Psoas muscle (tissue), 8 donors: ENCODE data around the gene DCLK2. TPM values are rescaled to one million over a fixed set of nuclear protein-coding genes. Genes with fewer than 3 reads are reported as not detected.

ENCODE experiments used
- ATAC-seq, 4 donors: fragments of 200-7000 bp; cut with Tn5 transposase; one replicate each; pipeline ENCODE4 v1.9.1; 2020; ENCODE audit warnings: moderate library complexity in 3 of 4, mild to moderate bottlenecking in 2 of 4
- DNase-seq, 2 donors: peaks; one replicate each; pipeline ENCODE4 v3.0.0-alpha.2; 2020
- H3K27ac ChIP-seq: fragments of 200-600 bp; one replicate; pipeline ENCODE4 v1.8.0; 2022
- H3K27me3 ChIP-seq, 3 donors: fragments of 200-600 bp in 1 of 3; one replicate each; pipeline versions ENCODE4 v1.6.1 to v1.8.0; 2013 to 2022; ENCODE audit warnings: low read length in 2 of 3, mild to moderate bottlenecking in 2 of 3, moderate library complexity in 1 of 3; ENCODE audit not compliant: insufficient read depth in 3 of 3
- H3K36me3 ChIP-seq, 2 donors: fragments of 200-600 bp in 1 of 2; one replicate each; pipeline versions ENCODE4 v1.6.1 to v1.8.0; 2013 to 2022; ENCODE audit warnings: low read depth in 1 of 2, mild to moderate bottlenecking in 1 of 2, moderate library complexity in 1 of 2; ENCODE audit not compliant: insufficient read depth in 1 of 2
- H3K4me1 ChIP-seq: fragments of 200-600 bp; one replicate; pipeline ENCODE4 v1.8.0; 2022
- H3K4me3 ChIP-seq: fragments of 200-600 bp; one replicate; pipeline ENCODE4 v1.8.0; 2022; ENCODE audit warnings: mild to moderate bottlenecking
- H3K9me3 ChIP-seq: fragments of 200-600 bp; one replicate; pipeline ENCODE4 v1.8.0; 2022
- WGBS, 3 donors: extraction: QIAGEN DNeasy Blood & Tissue Kit; methylation state at CpG; one replicate each; pipeline versions ENCODE4 v1.1.6 to v1.1.7; 2013; 5-methylcytosine and 5-hydroxymethylcytosine counted together
- intact Hi-C, 2 donors: fragments of 100-400 bp; cut with DNase I; formaldehyde crosslinking; loops; one replicate each; pipeline versions ENCODE4 v1.11.0 to v1.14.2; 2022
- polyA plus RNA-seq, 3 donors: library from polyadenylated mRNA; stranded (reverse); fragments of 200-250 nt; gene quantifications; one replicate each; pipeline ENCODE4 v1.2.3, GENCODE V29; 2013
- total RNA-seq, 4 donors: library from RNA; stranded (reverse); fragmentation: NEBNext Ultra II Directional in 2 of 4; extraction: Animal tissue kit (Norgen Biotek cat#: 25700) in 2 of 4; gene quantifications; one replicate each; pipeline versions ENCODE4 v1.2.1 to v1.2.4, GENCODE V29; 2021 to 2023
- TF ChIP-seq, protein P1 (sequence below): fragments of 200-600 bp; IDR thresholded peaks from one replicate; pipeline ENCODE4 v1.8.0; 2022; ENCODE audit warnings: antibody characterized with exemption
- donor health status: healthy with polysubstance abuse.
- donor health status: DM: no; HTN: no; CAD: no; lungs with moderate emphysema.
- donor health status: Bipolar disorder and iron deficiency.
- donor health status: healthy.
- donor health status: DM: yes; HTN: yes; CAD: no.
- donor health status: DM: no; HTN: no; CAD: no.
- donor health status: DM: no; HTN: no; CAD: no.
- donor health status: DM: yes; HTN: yes; CAD: no.

The DCLK2 gene
- total and polyA plus RNA-seq, 7 donors, result 0.18 to 1.7 (median 0.78) TPM

DNA sequence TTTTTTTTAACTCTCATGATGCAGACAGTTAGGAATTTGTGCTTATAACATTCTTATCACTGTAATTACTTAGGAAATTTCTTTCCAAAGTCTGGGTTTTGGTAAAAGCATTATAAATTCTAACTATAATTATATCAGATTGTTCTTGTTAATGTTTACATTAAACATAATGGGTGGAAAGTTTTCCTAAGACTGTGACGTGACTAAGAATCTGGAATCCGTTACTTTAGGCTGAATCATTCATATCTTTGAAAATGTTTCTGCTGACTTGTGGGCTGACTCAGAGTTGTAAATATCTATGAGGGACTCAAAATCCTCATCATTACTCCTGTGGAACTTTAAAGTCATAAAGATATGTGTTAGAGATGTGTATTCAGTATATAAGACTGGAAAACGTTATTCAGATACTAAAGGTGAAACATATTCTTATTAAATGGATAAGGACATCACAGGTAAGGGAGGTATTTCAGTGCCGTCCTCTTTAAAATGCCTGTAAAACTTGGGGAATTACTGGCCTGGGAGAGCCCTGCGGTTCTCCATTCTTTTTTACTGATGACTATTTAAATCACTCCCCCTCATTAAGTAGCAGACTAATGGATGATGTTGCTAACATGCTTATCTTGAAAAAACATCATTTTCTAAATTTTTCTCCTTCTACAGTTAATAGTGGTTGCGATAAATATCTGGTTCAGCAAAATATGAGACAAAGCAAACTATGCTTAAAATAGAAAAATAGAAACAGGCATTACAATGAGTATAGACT, 159.0 kb downstream of the DCLK2 start:
- Histone ChIP-seq H3K27ac (no peak overlapping the region), H3K36me3 (no peaks in the 10 kb centered on the region), H3K4me1 (no peaks in the 10 kb centered on the region), H3K9me3 (no peaks in the 10 kb centered on the region), H3K27me3 (no peaks in the 10 kb centered on the region), H3K4me3 (no peak overlapping the region)
- intact Hi-C loops, result no loop called here
- WGBS, 3 donors, result 80 to 89% (median 84%) methylated on average over 6 of the region's 6 CpGs
- TF ChIP-seq, protein P1, sequence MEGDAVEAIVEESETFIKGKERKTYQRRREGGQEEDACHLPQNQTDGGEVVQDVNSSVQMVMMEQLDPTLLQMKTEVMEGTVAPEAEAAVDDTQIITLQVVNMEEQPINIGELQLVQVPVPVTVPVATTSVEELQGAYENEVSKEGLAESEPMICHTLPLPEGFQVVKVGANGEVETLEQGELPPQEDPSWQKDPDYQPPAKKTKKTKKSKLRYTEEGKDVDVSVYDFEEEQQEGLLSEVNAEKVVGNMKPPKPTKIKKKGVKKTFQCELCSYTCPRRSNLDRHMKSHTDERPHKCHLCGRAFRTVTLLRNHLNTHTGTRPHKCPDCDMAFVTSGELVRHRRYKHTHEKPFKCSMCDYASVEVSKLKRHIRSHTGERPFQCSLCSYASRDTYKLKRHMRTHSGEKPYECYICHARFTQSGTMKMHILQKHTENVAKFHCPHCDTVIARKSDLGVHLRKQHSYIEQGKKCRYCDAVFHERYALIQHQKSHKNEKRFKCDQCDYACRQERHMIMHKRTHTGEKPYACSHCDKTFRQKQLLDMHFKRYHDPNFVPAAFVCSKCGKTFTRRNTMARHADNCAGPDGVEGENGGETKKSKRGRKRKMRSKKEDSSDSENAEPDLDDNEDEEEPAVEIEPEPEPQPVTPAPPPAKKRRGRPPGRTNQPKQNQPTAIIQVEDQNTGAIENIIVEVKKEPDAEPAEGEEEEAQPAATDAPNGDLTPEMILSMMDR, result no peak
- DNase-seq, result no peak
- ATAC-seq, result no peak

DNA sequence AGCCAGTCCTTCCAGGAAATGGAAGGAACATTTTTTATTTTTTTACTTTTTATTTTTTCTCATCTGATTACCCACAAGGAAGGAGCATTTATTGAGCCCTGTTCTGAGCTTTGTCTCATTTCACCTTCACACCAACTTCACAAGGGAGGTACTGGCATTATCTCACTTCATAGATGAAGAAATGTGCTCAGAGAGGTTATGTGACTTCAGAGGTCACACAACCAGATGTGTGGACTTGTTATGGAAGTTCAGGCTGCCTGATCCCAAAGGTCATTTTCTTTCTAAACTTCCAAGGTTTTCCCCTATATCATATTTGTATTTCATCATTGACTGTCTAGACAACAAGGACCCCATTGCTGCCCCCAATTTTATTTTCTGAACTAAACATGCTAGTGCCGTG, 160.3 kb downstream of the DCLK2 start:
- Histone ChIP-seq H3K36me3 (no peaks in the 10 kb centered on the region), H3K4me3 (no peak overlapping the region), H3K27ac (no peak overlapping the region), H3K9me3 (no peaks in the 10 kb centered on the region), H3K4me1 (no peaks in the 10 kb centered on the region), H3K27me3 (no peaks in the 10 kb centered on the region)
- 88 to 100% (median 97%) methylated on average over 1 of the region's 1 CpG for WGBS, 3 donors
- TF ChIP-seq, protein P1, result no peak
- DNase-seq (no peak), ATAC-seq (no peak)
- intact Hi-C loops, result no loop called here

DNA sequence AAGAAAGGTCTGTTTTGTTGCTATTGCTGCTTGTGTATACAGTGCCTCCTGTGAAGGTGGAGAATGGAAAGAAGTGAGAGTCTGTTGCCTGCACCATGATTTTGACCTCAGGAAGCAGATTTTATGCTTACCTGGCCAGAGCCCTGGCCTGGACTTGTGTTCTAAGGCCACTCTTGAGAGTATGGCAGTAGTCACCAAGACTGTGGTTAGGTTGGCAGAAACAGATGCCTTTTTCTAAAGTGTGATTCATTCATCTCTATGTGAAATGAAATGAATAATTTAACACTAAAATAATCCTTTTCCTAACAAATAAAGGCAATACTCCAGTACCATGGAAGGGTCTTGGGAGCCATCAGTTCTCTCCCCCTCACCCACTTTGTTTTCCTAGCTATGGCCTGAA, 161.8 kb downstream of the DCLK2 start:
- TF ChIP-seq, protein P1, result no peak
- H3K36me3 ChIP-seq, result no peaks in the 10 kb centered on the region
- no peaks in the 10 kb centered on the region for H3K27me3 ChIP-seq
- H3K4me3 ChIP-seq, result no peak overlapping the region
- DNase-seq (no peak), ATAC-seq (no peak)
- no peaks in the 10 kb centered on the region for H3K9me3 ChIP-seq
- intact Hi-C loops, result loop anchor here (5.0 kb wide), 3 partner anchors 233 to 258 kb away; no protein-coding TSS in a partner anchor
- H3K4me1 ChIP-seq, result no peaks in the 10 kb centered on the region
- H3K27ac ChIP-seq, result no peak overlapping the region

DNA sequence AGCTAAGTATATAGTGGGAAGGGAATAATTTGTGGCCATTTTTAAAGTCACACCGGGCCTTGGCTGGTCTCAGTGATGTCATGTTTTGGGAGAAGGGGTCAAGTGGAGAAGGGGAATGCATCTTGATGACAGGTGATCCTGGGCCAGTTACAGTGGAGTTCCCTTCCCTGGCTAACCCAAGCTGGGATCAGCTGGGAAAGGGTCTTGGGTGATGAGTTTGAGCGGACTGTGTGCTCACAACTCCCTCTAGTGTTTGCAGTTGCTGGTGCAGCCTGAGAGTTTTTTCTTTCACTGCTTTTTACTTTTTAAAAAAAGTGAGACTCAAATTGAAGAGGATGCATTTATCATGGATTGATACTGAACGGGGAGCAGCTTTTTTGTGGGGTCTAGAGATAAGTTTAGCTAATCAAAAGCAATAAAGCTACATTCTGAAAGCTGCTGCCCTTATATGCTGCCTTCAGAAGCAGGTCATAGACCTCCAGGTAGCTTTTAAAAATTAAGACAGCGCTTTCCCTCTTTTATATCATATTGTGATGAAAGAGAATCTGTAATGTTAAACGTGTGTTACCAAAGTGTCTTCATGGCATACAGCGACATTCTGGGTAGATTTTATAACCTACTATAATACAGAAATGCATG, 164.7 kb downstream of the DCLK2 start:
- no peaks in the 10 kb centered on the region for H3K4me1 ChIP-seq
- H3K4me3 ChIP-seq, result no peak overlapping the region
- intact Hi-C loops, result loop anchor here (5.0 kb wide), 3 partner anchors 236 to 261 kb away; no protein-coding TSS in a partner anchor
- no peaks in the 10 kb centered on the region for H3K27me3 ChIP-seq
- no peaks in the 10 kb centered on the region for H3K36me3 ChIP-seq
- TF ChIP-seq, protein P1, result peak; percentile 74
- ATAC-seq (no peak), DNase-seq (no peak)
- H3K9me3 ChIP-seq, result no peaks in the 10 kb centered on the region
- 44 to 50% (median 47%) methylated on average over 6 of the region's 6 CpGs for WGBS, 3 donors
- no peak overlapping the region for H3K27ac ChIP-seq
